ENCODE measurements around the gene SLC6A13.
"Not testable (repeated sequence)": the region's sequence is repeated elsewhere in the genome, so short reads cannot be mapped to it uniquely, and the experiment has no call there.

Gene SLC6A13

DNA sequence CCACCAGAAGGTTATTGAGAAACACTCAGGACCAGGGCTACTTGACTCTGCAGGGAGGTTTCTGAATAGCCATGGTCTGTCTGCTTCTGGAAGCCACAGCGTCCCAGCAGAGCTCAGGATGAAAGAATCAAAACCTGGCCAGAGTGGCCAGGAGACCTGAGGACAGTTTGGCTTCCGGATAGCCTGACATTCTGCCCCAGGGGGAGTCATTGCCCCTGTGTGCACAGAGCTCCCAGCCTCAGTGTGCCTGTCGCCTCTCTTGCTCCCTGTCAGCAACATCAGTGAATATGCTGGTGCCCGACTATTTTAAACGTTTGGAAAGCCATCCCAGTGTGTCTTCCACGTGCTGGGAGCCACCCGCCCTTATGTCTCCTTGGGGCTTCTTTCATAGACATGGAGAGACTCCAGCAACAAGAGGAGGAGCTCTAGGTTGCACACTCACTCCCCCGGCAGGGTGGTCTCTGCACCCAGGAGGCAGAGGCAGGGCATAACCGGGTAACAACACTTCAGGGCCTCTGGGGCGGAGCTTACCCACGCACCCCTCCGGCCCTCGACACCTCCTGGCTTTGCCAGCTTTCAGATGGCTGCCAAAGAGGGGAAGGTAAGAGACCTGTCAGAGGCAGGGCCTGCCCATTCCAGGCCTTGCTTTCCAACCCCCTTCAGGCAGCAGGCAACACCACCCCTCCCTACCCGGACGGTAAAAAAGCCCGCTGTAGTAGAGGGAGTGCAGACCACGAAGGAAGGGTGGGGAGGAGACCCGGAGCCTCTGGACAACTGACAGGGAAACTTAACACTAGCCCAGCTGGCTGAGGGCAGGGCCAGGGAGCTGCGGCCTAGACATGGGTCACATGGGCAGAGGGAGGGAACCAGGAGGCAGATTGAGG lies 29.7 kb downstream of the SLC6A13 start:
- DNase-seq = no peak

- no peak for DNase-seq
Observed at GRCh38 chr12:230925-231671, 31.5 kb downstream of the SLC6A13 start.

GRCh38 chr12:229441-230191 lies 33.0 kb downstream of the SLC6A13 start:
- no peak for DNase-seq

DNA sequence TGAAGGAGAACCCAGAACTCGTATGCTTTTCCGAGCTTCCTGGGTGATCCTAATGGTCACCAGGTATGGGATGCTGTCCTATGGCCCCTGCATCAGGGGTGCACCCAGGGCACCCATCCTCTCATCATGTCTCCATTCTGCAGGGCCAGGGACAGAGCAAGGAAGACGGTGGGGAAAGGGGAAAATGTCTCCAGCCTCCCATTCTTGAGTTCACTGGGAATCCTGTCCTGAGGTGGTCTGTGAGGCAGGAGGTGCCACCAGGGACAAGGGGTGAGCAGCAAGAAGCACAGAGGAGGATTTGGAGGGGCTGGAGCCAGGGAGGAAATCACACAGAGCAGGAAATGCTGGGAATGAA lies 33.8 kb downstream of the SLC6A13 start:
- no peak for DNase-seq

GRCh38 chr12:227923-228845 lies 34.5 kb downstream of the SLC6A13 start:
- no peak for DNase-seq

DNA sequence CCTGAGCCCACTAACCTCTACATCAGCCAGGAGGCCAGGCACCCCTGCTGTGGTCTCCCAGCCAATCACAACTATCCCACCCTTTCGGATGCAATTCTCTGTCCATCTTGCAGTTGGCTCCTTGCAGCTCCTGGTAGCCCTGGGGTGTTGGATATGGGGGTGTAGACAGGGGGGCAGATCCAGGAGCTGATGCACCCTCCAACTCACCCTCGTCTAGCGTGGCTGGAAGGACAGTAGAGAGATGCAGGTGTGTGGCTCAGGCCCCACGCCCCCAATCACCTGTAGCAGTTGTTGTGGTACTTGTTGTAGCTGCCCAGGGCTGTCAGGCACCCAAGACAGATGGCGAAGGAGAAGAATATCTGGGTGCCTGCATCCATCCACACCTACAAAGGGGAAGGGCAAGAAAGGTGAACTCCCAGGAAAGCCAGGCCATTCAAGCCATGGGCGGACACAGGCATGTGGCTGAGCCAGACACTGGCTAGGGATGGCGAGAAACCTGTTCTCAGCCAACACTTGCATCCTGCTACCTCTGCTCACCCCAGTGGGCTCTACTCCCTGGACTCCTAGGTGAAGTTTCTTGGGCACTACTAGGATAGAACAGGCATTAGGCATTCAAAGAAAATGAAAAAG lies 35.2 kb downstream of the SLC6A13 start:
- DNase-seq = no peak

DNA sequence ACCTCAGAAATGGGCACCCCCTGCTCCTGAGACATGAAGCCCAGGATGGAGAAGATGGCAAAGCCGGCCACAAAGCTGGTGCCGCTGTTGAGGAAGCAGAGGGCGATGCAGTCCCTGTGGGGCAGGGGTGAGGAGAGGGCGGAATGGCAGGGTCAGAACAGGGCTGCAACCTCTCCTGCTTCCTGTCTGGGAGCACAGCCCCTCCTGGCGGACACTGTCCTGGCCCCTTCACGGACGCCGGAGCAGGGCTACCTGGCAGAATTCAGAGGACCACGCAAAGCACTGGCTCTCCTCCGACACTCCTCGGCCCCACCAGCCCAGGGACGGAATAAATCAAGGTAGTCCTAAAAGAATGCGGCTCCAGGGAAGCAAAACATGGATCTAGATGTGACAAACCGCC lies 36.2 kb downstream of the SLC6A13 start:
- no peak for DNase-seq

- no peak for DNase-seq
Observed at GRCh38 chr12:225012-225411, 37.6 kb downstream of the SLC6A13 start.

- no peak for DNase-seq
Observed at GRCh38 chr12:224330-224729, 38.3 kb downstream of the SLC6A13 start.

DNA sequence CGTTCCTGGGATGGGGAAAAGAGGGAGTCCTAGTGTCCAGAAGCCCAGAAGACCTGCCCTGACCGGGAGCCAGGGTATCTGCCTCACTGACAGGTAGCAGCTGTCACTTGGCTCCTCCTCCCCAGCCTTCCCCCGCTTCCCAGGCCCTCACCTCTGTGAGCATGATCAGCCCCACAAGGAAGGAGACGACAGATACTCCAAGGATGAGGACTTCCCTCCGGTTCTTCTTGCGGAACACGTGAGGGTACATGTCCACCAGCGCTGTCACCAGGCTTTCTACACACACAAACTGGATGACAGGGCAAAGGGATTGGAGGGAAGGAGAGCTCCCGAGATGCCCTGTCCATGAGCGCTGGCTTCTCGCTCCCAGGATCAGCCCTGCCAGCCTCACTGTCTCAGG lies 38.8 kb downstream of the SLC6A13 start:
- no peak for DNase-seq

- no peak for DNase-seq
Observed at GRCh38 chr12:221736-222135, 40.9 kb downstream of the SLC6A13 start.

GRCh38 chr12:220946-221550 lies 41.6 kb downstream of the SLC6A13 start:
- no peak for DNase-seq

DNA sequence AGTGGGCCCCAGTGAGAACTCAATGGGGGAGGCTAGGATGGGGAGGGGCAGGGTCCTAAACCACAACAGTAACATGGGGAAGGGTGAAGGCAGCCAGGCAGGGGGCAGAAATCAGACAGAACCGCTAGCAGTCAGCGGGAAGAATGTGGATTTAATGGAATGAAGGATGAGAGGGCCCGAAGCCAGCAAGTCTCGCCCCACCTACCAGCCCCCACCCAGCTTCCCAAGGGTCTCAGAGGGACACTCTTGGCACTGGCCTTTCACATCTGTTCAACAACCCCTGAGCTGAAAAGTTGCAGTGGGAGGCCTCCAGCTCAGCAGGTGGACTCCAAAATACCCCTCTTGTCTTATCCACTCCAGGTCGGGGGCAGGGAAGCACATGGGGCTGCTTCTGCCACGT lies 42.1 kb downstream of the SLC6A13 start:
- no peak for DNase-seq

- peak; percentile 6 for DNase-seq
Observed at GRCh38 chr12:219891-220352, 42.7 kb downstream of the SLC6A13 start.

DNA sequence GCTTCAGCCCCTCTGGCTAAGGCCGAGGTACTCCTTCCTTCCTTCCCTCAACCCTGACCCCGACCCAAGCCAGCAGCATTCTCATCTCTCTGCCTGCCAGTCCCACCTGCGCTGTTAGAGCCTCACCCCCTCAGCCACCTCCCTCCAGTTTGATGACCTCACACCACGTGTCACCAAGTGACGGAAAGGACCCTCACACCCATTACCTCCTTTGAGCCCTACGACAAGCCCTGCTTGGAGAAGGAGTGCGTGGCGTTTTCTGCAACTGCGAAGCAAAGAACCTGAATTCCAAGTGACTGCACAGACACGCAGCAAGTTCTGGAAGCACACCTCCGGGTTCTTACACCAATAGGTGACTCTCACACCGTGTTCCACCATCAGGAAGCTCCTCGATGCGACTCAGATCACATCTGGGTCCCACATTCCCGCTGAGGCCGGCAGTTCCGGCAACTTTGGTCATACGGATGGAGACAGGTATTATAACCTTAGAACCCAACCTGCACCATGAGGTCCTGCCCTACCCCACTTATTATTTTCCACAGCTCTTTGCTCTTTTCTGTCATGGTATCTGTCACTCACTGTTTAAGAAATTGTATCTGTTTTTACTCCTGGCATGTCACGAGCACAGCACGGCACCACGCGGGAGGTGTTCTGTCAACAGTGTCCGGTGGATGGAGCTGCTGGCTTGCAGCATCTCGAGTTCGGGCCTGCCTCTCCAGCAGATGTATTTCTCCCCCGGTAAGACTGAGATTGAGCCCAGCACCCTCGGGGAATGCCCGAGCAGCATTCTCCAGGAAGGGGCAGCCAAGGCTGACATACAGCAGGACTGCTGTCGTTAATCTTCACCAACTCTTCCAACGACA lies 43.7 kb downstream of the SLC6A13 start:
- no peak for DNase-seq

GRCh38 chr12:218221-218620 lies 44.4 kb downstream of the SLC6A13 start:
- no peak for DNase-seq

GRCh38 chr12:217029-217428 lies 45.6 kb downstream of the SLC6A13 start:
- not testable (repeated sequence) for DNase-seq

GRCh38 chr12:215116-215515 lies 47.5 kb downstream of the SLC6A13 start:
- no peak for DNase-seq

GRCh38 chr12:214003-214741 lies 48.5 kb downstream of the SLC6A13 start, which contains the start of gene SLC6A12:
Gene SLC6A12 (minus strand): TSS chr12:214157. CDS start chr12:209986, 4,171 bp downstream.
- no peak for DNase-seq

All from activated effector memory CD4-positive, alpha-beta T cell treated with Interleukin-2 at 50 U/mL for 16 hours (primary cell).